Vagina (tissue), 2 donors: Measurements from ENCODE around the gene DCUN1D4. TPM values are rescaled to one million over a fixed set of nuclear protein-coding genes. Genes with fewer than 3 reads are reported as not detected.

Source experiments
- DNase-seq, 2 donors: peaks; one replicate each; pipeline ENCODE4 v3.0.0-alpha.2; 2017; ENCODE audit errors: extremely low spot score in 2 of 2
- H3K27ac ChIP-seq: fragments of 200-600 bp; sonication (generic); one replicate; pipeline ENCODE4 v1.5.1; 2019
- H3K27me3 ChIP-seq: fragments of 200-600 bp; sonication (generic); one replicate; pipeline ENCODE4 v1.5.1; 2019
- H3K36me3 ChIP-seq, 2 donors: fragments of 200-600 bp; sonication (generic); one replicate each; pipeline ENCODE4 v1.5.1; 2017 to 2019
- H3K4me1 ChIP-seq: fragments of 200-600 bp; sonication (generic); one replicate; pipeline ENCODE4 v1.5.1; 2019
- H3K4me3 ChIP-seq, 2 donors: fragments of 200-600 bp; sonication (generic); 1 replicate in 1 of 2; 2 replicates in 1 of 2; pipeline ENCODE4 v1.5.1; 2016 to 2019
- H3K9me3 ChIP-seq: fragments of 200-600 bp; sonication (generic); one replicate; pipeline ENCODE4 v1.5.1; 2019
- POLR2A ChIP-seq, 2 donors: fragments of 450-650 bp; IDR thresholded peaks; one replicate each; pipeline ENCODE4 v1.6.1; 2017; ENCODE audit warnings: antibody characterized with exemption in 2 of 2, mild to moderate bottlenecking in 2 of 2, moderate library complexity in 2 of 2
- POLR2AphosphoS5 ChIP-seq, 2 donors: sonication (generic); formaldehyde crosslinking; IDR thresholded peaks; one replicate each; pipeline ENCODE4 v1.9.0; 2017; ENCODE audit warnings: antibody characterized with exemption in 2 of 2, mild to moderate bottlenecking in 2 of 2, low read depth in 1 of 2; ENCODE audit not compliant: insufficient read depth in 1 of 2
- intact Hi-C: fragments of 100-400 bp; cut with DNase I; formaldehyde crosslinking; loops from one replicate; pipeline ENCODE4 v1.15.1; 2023
- total RNA-seq: library from RNA; depleted of rRNA; stranded (reverse); fragments of >200 nt; gene quantifications from one replicate; pipeline ENCODE4 v1.2.3, GENCODE V29; 2016
- TF ChIP-seq, protein P1 (sequence below), 3 experiments: fragments of 450-650 bp in 2 of 3; fragments of 200-600 bp in 1 of 3; sonication (generic) in 1 of 3; IDR thresholded peaks; one replicate each; pipeline ENCODE4 v1.5.1; 2017 to 2019; ENCODE audit warnings: antibody characterized with exemption in 3 of 3, mild to moderate bottlenecking in 2 of 3, moderate library complexity in 2 of 3

DCUN1D4 gene
- total RNA-seq, 1 donor from 2014 or later = 47.4 TPM

DNA sequence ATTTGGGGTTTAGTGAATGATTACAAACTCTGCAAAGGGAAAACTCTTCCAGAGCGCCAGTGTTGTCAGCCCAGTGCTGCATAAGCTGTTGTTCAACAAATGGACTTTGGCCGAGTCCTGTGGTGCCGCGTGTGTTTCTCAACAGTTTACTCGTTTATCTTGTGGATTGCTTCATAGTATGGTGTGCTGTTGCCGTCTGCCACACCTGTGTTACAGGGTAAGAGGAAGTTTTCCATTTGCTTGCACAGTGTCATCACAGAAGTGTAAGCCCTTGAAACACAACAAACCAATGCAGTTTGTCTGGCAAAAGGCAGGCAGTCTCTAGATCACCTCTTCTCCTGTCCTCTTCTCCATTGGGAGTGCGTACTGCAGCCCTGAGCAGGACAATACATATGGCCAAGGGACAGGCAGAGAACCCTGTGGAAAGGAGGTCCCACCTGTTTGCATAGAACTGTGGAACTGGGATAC lies 66.3 kb downstream of the DCUN1D4 start:
- Histone ChIP-seq H3K4me3 (no peak overlapping the region), H3K4me1 (no peaks in the 10 kb centered on the region), H3K36me3 (peaks cover 4 to 57% of the 10 kb centered on the region in 2 donors), H3K9me3 (no peaks in the 10 kb centered on the region), H3K27ac (no peak overlapping the region), H3K27me3 (no peaks in the 10 kb centered on the region)
- intact Hi-C loops = no loop called here
- TF ChIP-seq POLR2AphosphoS5 (IDR thresholded peaks at IDR 0.05; ENCODE audit: insufficient read depth in 1 of 2, low read depth in 1 of 2) = no peak
- TF ChIP-seq POLR2A (IDR thresholded peaks at IDR 0.05) = no peak
- TF ChIP-seq, protein P1, sequence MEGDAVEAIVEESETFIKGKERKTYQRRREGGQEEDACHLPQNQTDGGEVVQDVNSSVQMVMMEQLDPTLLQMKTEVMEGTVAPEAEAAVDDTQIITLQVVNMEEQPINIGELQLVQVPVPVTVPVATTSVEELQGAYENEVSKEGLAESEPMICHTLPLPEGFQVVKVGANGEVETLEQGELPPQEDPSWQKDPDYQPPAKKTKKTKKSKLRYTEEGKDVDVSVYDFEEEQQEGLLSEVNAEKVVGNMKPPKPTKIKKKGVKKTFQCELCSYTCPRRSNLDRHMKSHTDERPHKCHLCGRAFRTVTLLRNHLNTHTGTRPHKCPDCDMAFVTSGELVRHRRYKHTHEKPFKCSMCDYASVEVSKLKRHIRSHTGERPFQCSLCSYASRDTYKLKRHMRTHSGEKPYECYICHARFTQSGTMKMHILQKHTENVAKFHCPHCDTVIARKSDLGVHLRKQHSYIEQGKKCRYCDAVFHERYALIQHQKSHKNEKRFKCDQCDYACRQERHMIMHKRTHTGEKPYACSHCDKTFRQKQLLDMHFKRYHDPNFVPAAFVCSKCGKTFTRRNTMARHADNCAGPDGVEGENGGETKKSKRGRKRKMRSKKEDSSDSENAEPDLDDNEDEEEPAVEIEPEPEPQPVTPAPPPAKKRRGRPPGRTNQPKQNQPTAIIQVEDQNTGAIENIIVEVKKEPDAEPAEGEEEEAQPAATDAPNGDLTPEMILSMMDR (IDR thresholded peaks at IDR 0.05) = no peak
- no peak for DNase-seq

- intact Hi-C loops = no loop called here
- Histone ChIP-seq H3K9me3 (no peaks in the 10 kb centered on the region), H3K27me3 (no peaks in the 10 kb centered on the region), H3K27ac (no peak overlapping the region), H3K4me3 (no peak overlapping the region), H3K36me3 (peaks cover 4 to 22% of the 10 kb centered on the region in 2 donors), H3K4me1 (no peaks in the 10 kb centered on the region)
- TF ChIP-seq POLR2A (IDR thresholded peaks at IDR 0.05) (no peak), POLR2AphosphoS5 (IDR thresholded peaks at IDR 0.05; ENCODE audit: insufficient read depth in 1 of 2, low read depth in 1 of 2) (no peak)
- TF ChIP-seq, protein P1 (IDR thresholded peaks at IDR 0.05) = no peak
- DNase-seq = no peak
Observed at GRCh38 chr4:51918251-51918650, 75.3 kb downstream of the DCUN1D4 start.

DNA sequence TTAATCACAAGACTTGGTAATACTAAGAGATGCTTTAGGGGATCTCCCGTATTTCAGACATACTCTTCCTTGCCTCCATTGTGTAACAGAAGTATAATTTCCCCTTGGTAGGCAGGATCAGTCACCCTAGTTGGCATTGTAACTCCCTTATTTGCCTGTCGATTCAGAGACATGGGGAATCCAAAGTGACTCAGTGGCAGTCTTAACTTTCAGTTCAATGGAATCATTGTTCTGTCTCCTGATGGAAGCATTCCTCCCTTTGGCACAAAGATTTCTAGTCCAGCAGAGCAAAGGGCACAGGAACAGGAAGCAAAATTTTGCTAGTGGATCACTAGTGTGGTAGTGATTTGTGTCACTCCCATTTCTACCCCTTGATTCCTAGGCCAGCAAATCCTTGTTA lies 80.4 kb downstream of the DCUN1D4 start:
- TF ChIP-seq, protein P1 (IDR thresholded peaks at IDR 0.05) = no peak
- TF ChIP-seq POLR2AphosphoS5 (IDR thresholded peaks at IDR 0.05; ENCODE audit: insufficient read depth in 1 of 2, low read depth in 1 of 2) = no peak
- TF ChIP-seq POLR2A (IDR thresholded peaks at IDR 0.05) = no peak
- intact Hi-C loops = no loop called here

DNA sequence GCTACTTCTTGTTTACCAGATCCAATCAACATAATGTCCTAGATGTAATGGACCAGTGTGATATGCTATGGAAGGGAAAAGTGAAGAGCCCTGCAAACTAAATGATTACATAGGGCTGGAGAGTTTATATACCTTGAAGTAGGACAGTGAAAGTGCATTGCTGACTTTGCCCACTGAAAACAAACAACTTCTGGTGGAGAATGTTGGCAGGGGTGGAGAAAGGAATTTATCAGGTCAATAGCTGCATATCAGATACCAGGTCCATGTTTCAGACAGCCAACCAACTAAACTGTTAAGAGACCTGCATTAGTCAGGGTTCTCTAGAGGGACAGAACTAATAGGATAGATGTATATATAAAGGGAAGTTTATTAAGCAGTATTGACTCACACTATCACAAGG lies 82.4 kb downstream of the DCUN1D4 start:
- intact Hi-C loops = no loop called here
- Histone ChIP-seq H3K4me1 (no peaks in the 10 kb centered on the region), H3K4me3 (no peak overlapping the region), H3K27me3 (no peaks in the 10 kb centered on the region), H3K9me3 (no peaks in the 10 kb centered on the region), H3K36me3 (no peaks in the 10 kb centered on the region), H3K27ac (no peak overlapping the region)
- DNase-seq = no peak
- TF ChIP-seq, protein P1 (IDR thresholded peaks at IDR 0.05) = no peak
- TF ChIP-seq POLR2AphosphoS5 (IDR thresholded peaks at IDR 0.05; ENCODE audit: insufficient read depth in 1 of 2, low read depth in 1 of 2) = no peak
- no peak for TF ChIP-seq POLR2A (IDR thresholded peaks at IDR 0.05)

More for the DNA sequence above, 80.4 kb downstream of the DCUN1D4 start:
- Histone ChIP-seq H3K9me3 (no peaks in the 10 kb centered on the region), H3K4me1 (no peaks in the 10 kb centered on the region), H3K4me3 (no peak overlapping the region), H3K27me3 (no peaks in the 10 kb centered on the region), H3K27ac (no peak overlapping the region), H3K36me3 (no peaks in the 10 kb centered on the region)
- no peak for DNase-seq

DNA sequence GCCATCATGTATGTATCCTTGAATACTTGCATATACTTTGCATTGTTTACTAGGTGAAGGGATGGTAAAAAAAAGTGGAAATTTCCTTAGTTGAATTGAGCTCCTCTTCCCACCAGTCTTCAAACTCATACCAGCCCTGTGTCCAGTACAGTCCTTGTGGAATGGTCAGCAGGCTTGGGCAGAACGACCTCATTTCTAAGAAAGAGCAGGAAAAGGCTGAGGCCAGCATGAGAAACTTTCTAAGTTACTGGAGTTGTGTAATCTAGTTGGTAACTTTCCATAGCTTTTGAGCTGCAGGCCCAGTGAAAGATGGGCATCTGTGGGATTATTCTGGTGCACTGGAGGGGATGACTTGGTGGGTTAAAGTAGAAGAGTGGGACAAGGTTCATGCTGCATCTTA lies 87.6 kb downstream of the DCUN1D4 start:
- Histone ChIP-seq H3K36me3 (no peaks in the 10 kb centered on the region), H3K4me1 (no peaks in the 10 kb centered on the region), H3K4me3 (no peak overlapping the region), H3K9me3 (no peaks in the 10 kb centered on the region), H3K27me3 (no peaks in the 10 kb centered on the region), H3K27ac (no peak overlapping the region)
- intact Hi-C loops = no loop called here
- no peak for DNase-seq
- TF ChIP-seq, protein P1 (IDR thresholded peaks at IDR 0.05) = no peak
- TF ChIP-seq POLR2AphosphoS5 (IDR thresholded peaks at IDR 0.05; ENCODE audit: insufficient read depth in 1 of 2, low read depth in 1 of 2) (no peak), POLR2A (IDR thresholded peaks at IDR 0.05) (no peak)
